ENCODE data around the gene SMYD3. TPM values are rescaled to one million over a fixed set of nuclear protein-coding genes. Genes with fewer than 3 reads are reported as not detected.

The SMYD3 gene
- total and polyA plus RNA-seq, 2 of the 4 experiments (the other 2 are of a cell fraction): 26.5 to 37.6 TPM

DNA sequence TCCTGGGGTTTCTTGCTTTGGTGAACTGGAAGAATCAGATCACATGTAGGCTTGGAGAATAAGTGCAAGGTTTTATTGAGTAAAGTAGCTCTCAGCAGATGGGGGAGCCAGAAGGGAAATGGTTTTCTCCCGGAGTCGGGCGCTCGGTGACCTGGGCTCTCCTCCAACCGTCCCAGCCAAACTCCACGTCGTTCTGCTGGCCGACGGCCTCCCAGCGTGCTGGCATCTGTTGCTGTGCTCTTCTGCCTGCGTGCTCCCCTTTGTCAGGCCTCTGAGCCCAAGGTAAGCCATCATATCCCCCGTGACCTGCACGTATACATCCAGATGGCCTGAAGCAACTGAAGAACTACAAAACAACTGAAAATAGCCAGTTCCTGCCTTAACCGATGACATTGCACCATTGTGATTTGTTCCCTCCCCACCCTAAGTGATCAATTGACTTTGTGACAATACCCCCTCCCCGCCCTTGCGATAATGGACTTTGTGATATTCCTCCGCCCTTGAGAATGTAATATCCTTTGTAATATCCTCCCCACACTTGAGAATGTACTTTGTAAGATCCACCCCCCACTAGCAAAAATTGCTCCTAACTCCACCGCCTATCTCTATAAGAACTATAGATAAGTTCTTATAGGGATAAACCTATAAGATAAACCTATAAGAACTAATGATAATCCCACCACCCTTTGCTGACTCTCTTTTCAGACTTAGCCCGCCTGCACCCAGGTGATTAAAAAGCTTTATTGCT, 88.3 kb downstream of the SMYD3 start:
- Histone ChIP-seq H3K18ac (ENCODE audit: low read depth, low read length) (no peak overlapping the region), H3K14ac (replicated peaks; ENCODE audit: low read depth, low read length) (no peak overlapping the region), H3K9me1 (ENCODE audit: insufficient read depth, low read length) (peaks cover 6% of the 10 kb centered on the region; the same call in 1 of the 2 replicates), H3K9ac (ENCODE audit: low read depth, low read length) (no peak overlapping the region), H3K4me1 (ENCODE audit: control insufficient read depth, insufficient read depth, low read length) (no peaks in the 10 kb centered on the region; the same call in 1 of the 2 replicates), H2BK5ac (ENCODE audit: low read depth, low read length, poor library complexity, severe bottlenecking) (no peak overlapping the region), H2BK120ac (ENCODE audit: low read depth, low read length) (no peak overlapping the region), H3K4me2 (ENCODE audit: low read depth, low read length) (no peak overlapping the region), H4K5ac (ENCODE audit: low read depth, low read length) (no peak overlapping the region), H2AFZ (replicated peaks; ENCODE audit: low read length, poor library complexity) (no peak overlapping the region), H3K23ac (ENCODE audit: low read depth, low read length) (no peak overlapping the region), H3K36me3 (ENCODE audit: control insufficient read depth, insufficient read depth, low read length) (no peaks in the 10 kb centered on the region), H3K9me3 (ENCODE audit: control insufficient read depth, insufficient read depth, low read length) (peaks cover 4% of the 10 kb centered on the region; the same call in 1 of the 2 replicates), H3K79me1 (ENCODE audit: low read depth in 1 of 2, low read length in 2 of 2) (peaks cover 3 to 8% of the 10 kb centered on the region in 2 experiments; a peak in 3 of 4 replicates), H3K4me3 (ENCODE audit: insufficient read depth, low read depth, low read length) (no peak overlapping the region), H3K4ac (ENCODE audit: low read depth, low read length) (no peak overlapping the region), H2BK15ac (ENCODE audit: low read depth, low read length) (no peak overlapping the region), H2BK20ac (ENCODE audit: low read depth, low read length) (no peak overlapping the region), H4K20me1 (ENCODE audit: insufficient read depth, low read length) (no peaks in the 10 kb centered on the region), H4K8ac (ENCODE audit: low read depth in 2 of 2, low read length in 2 of 2) (no peak overlapping the region), H4K91ac (ENCODE audit: insufficient read depth, low read depth, low read length) (no peak overlapping the region), H2AK5ac (ENCODE audit: low read depth, low read length) (no peak overlapping the region), H3K56ac (ENCODE audit: extremely low read depth, insufficient read depth, low read length) (no peak overlapping the region), H3K27ac (ENCODE audit: insufficient read depth, low read length) (no peak overlapping the region), H3K27me3 (ENCODE audit: control insufficient read depth, insufficient read depth, low read length) (no peaks in the 10 kb centered on the region), H2AK9ac (replicated peaks; ENCODE audit: low read depth, low read length, poor library complexity) (no peak overlapping the region)
- CTCF ChIA-PET: no interaction called here
- BruUV-seq (replicated peaks): no TSS peak
- intact Hi-C loops (cut with micrococcal nuclease) (no loop called here), in situ Hi-C loops (cut with MboI; ENCODE audit: low sequenced_read_pairs) (no loop called here), dilution Hi-C loops (cut with HindIII; ENCODE audit: low sequenced_read_pairs, unreplicated experiment) (no loop called here)
- POLR2A ChIA-PET (ENCODE audit: unreplicated experiment): no interaction called here
- no peak for TF ChIP-seq POLR2A (IDR thresholded peaks at IDR 0.05; ENCODE audit: low read depth, low read length)
- TF ChIP-seq CEBPB (IDR thresholded peaks at IDR 0.05; ENCODE audit: low read depth, low read length): no peak
- TF ChIP-seq, protein P1, sequence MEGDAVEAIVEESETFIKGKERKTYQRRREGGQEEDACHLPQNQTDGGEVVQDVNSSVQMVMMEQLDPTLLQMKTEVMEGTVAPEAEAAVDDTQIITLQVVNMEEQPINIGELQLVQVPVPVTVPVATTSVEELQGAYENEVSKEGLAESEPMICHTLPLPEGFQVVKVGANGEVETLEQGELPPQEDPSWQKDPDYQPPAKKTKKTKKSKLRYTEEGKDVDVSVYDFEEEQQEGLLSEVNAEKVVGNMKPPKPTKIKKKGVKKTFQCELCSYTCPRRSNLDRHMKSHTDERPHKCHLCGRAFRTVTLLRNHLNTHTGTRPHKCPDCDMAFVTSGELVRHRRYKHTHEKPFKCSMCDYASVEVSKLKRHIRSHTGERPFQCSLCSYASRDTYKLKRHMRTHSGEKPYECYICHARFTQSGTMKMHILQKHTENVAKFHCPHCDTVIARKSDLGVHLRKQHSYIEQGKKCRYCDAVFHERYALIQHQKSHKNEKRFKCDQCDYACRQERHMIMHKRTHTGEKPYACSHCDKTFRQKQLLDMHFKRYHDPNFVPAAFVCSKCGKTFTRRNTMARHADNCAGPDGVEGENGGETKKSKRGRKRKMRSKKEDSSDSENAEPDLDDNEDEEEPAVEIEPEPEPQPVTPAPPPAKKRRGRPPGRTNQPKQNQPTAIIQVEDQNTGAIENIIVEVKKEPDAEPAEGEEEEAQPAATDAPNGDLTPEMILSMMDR (conservative IDR thresholded peaks at IDR 0.05; ENCODE audit: low read depth, low read length): no peak
- TF ChIP-seq RFX5 (IDR thresholded peaks at IDR 0.05; ENCODE audit: low read depth, low read length): no peak
- no peak for TF ChIP-seq CHD1 (IDR thresholded peaks at IDR 0.05; ENCODE audit: low read depth, low read length)
- no peak for TF ChIP-seq NFE2L2 (IDR thresholded peaks at IDR 0.05; ENCODE audit: low read depth, low read length)
- TF ChIP-seq ELK1 (IDR thresholded peaks at IDR 0.05; ENCODE audit: borderline replicate concordance, low read depth, low read length): no peak
- TF ChIP-seq RCOR1 (IDR thresholded peaks at IDR 0.05; ENCODE audit: insufficient replicate concordance, low read length): no peak
- TF ChIP-seq MAFK (IDR thresholded peaks at IDR 0.05; ENCODE audit: low read depth, low read length): no peak
- no peak for TF ChIP-seq MAZ (IDR thresholded peaks at IDR 0.05; ENCODE audit: borderline replicate concordance, low read depth, low read length)
- no peak for TF ChIP-seq SMC3 (IDR thresholded peaks at IDR 0.05; ENCODE audit: low read depth, low read length)
- no peak for TF ChIP-seq USF2 (IDR thresholded peaks at IDR 0.05; ENCODE audit: low read depth, low read length)
- TF ChIP-seq BHLHE40 (IDR thresholded peaks at IDR 0.05; ENCODE audit: low read depth, low read length): no peak
- no peak for TF ChIP-seq RAD21 (IDR thresholded peaks at IDR 0.05; ENCODE audit: low read length)
- TF ChIP-seq FOS (IDR thresholded peaks at IDR 0.05; ENCODE audit: low read depth, low read length): no peak
- no peak for TF ChIP-seq MXI1 (IDR thresholded peaks at IDR 0.05; ENCODE audit: borderline replicate concordance, low read depth, low read length)
- ATAC-seq (ENCODE audit: low read depth): no peak
- WGBS, 2 experiments (ENCODE audit: extremely low coverage in 2 of 2, insufficient read length in 1 of 2): 95% methylated on average over 4 of the region's 19 CpGs; no CpG with 5 or more reads in 1 of the 2 experiments
- no peak for DNase-seq
